GM23338 (cell line): ENCODE data around the gene RNU1-1. TPM values are rescaled to one million over a fixed set of nuclear protein-coding genes. Genes with fewer than 3 reads are reported as not detected.
A peak's percentile ranks its signal among the peaks of the same experiment; 100 is the strongest.
"Not testable (repeated sequence)": the region's sequence is repeated elsewhere in the genome, so short reads cannot be mapped to it uniquely, and the experiment has no call there.

ENCODE experiments used
- ATAC-seq: fragments of 200-7000 bp; cut with Tn5 transposase; 3 replicates; pipeline ENCODE4 v1.9.1; 2020
- DNase-seq: peaks from one replicate; pipeline ENCODE4 v3.0.0-alpha.2; 2015; ENCODE audit warnings: low spot score
- H2AFZ ChIP-seq: fragments of 200-600 bp; sonication (generic); 2 replicates; pipeline ENCODE4 v1.8.0; 2016; ENCODE audit warnings: antibody characterized with exemption, mild to moderate bottlenecking, moderate library complexity
- H3F3A ChIP-seq: fragments of 200-600 bp; sonication (generic); replicated peaks from 2 replicates; pipeline ENCODE4 v1.8.0; 2017; ENCODE audit warnings: antibody characterized with exemption, mixed run types, low read depth
- H3K27ac ChIP-seq: fragments of 200-600 bp; sonication (generic); 2 replicates; pipeline ENCODE4 v1.6.1; 2016; ENCODE audit warnings: low read depth
- H3K27me3 ChIP-seq: fragments of 200-600 bp; sonication (generic); 2 replicates; pipeline ENCODE4 v1.8.0; 2016; ENCODE audit warnings: mild to moderate bottlenecking, mixed run types, moderate library complexity; ENCODE audit not compliant: insufficient read depth
- H3K36me3 ChIP-seq: fragments of 200-600 bp; sonication (generic); 2 replicates; pipeline ENCODE4 v1.8.0; 2016; ENCODE audit warnings: mild to moderate bottlenecking; ENCODE audit not compliant: insufficient read depth
- H3K4me1 ChIP-seq: fragments of 200-600 bp; sonication (generic); 2 replicates; pipeline ENCODE4 v1.8.0; 2016; ENCODE audit warnings: mild to moderate bottlenecking, moderate library complexity; ENCODE audit not compliant: insufficient read depth
- H3K4me2 ChIP-seq: fragments of 200-600 bp; sonication (generic); 2 replicates; pipeline ENCODE4 v1.7.1; 2017; ENCODE audit warnings: mixed run types
- H3K4me3 ChIP-seq: fragments of 200-600 bp; sonication (generic); 2 replicates; pipeline ENCODE4 v1.6.1; 2016; ENCODE audit warnings: mixed run types
- H3K79me2 ChIP-seq: fragments of 200-600 bp; sonication (generic); replicated peaks from 2 replicates; pipeline ENCODE4 v1.8.0; 2017; ENCODE audit warnings: mild to moderate bottlenecking; ENCODE audit not compliant: insufficient read depth
- H3K9me2 ChIP-seq: fragments of 200-600 bp; sonication (generic); 2 replicates; pipeline ENCODE4 v1.8.0; 2017; ENCODE audit not compliant: insufficient read depth
- H4K20me1 ChIP-seq: fragments of 200-600 bp; sonication (generic); replicated peaks from 2 replicates; pipeline ENCODE4 v1.8.0; 2017; ENCODE audit warnings: mild to moderate bottlenecking; ENCODE audit not compliant: insufficient read depth
- H3K27ac Mint-ChIP-seq: 2 replicates; pipeline ENCODE4 v1.8.0; 2020; ENCODE audit warnings: inconsistent platforms, mild to moderate bottlenecking, moderate library complexity, mixed read lengths
- H3K27me3 Mint-ChIP-seq: 3 replicates; pipeline ENCODE4 v1.8.0; 2022; ENCODE audit warnings: low read depth, mild to moderate bottlenecking, moderate library complexity, mixed read lengths, inconsistent platforms; ENCODE audit not compliant: insufficient read depth, poor library complexity
- H3K36me3 Mint-ChIP-seq: 3 replicates; pipeline ENCODE4 v1.8.0; 2021; ENCODE audit warnings: low read depth, mild to moderate bottlenecking, inconsistent platforms, moderate library complexity, mixed read lengths
- H3K4me1 Mint-ChIP-seq: 3 replicates; pipeline ENCODE4 v1.8.0; 2020; ENCODE audit warnings: mild to moderate bottlenecking, inconsistent platforms, mixed read lengths
- H3K4me3 Mint-ChIP-seq: 3 replicates; pipeline ENCODE4 v1.8.0; 2021; ENCODE audit warnings: moderate library complexity, mild to moderate bottlenecking, inconsistent platforms, mixed read lengths
- H3K9me3 Mint-ChIP-seq: 3 replicates; pipeline ENCODE4 v1.8.0; 2020; ENCODE audit warnings: moderate library complexity, mild to moderate bottlenecking, inconsistent platforms, mixed read lengths
- polyA plus RNA-seq: library from polyadenylated mRNA; unstranded; fragments of >200 nt; fragmentation: Nextera tagmentation; extraction: Ambion mirVana; gene quantifications from 2 replicates; pipeline ENCODE4 v1.2.1, GENCODE V29; 2016
- total RNA-seq: library from RNA; depleted of rRNA; stranded (reverse); fragments of >200 nt; shearing (Covaris generic); gene quantifications from 2 replicates; pipeline ENCODE4 v1.2.3, GENCODE V29; 2014

Gene RNU1-1
- total and polyA plus RNA-seq, 2 experiments from 2014 or later, result not detected

DNA sequence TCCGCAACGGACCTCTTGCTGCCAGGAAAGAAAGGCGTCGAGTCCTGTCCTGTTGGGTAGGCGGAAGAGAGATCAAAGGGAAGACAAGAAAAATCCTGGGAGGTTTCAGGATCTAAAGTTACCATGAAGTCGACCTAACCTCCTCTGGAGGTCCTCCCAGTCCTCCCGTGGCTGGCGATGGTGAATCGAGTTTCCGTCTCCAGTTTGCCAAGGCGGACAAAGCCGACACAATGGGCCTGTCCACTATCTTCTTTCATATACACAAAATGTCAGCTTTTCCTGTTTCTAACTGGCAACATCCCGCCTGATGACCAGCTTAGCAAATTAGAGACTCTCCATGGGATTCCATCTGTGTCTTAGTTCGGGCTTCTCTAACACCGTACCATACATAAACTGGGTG lies 22.7 kb upstream of the RNU1-1 start:
- not testable (repeated sequence) for H2AFZ ChIP-seq, ATAC-seq, H3K27ac ChIP-seq, H3K27ac Mint-ChIP-seq, H3K9me2 ChIP-seq, H3K36me3 Mint-ChIP-seq, H3F3A ChIP-seq, H4K20me1 ChIP-seq, H3K36me3 ChIP-seq, DNase-seq, H3K9me3 Mint-ChIP-seq, H3K4me1 ChIP-seq, H3K79me2 ChIP-seq
- peak overlapping the region; percentile 87; the same call in 1 of the 2 replicates for H3K4me3 ChIP-seq
- Mint-ChIP-seq H3K4me3 (peak overlapping the region; percentile 87), H3K4me1 (peaks cover 25% of the 10 kb centered on the region), H3K27me3 (peaks cover 38% of the 10 kb centered on the region)
- peaks cover 33% of the 10 kb centered on the region for H3K27me3 ChIP-seq
- peak overlapping the region; percentile 92; the same call in 1 of the 2 replicates for H3K4me2 ChIP-seq

DNA sequence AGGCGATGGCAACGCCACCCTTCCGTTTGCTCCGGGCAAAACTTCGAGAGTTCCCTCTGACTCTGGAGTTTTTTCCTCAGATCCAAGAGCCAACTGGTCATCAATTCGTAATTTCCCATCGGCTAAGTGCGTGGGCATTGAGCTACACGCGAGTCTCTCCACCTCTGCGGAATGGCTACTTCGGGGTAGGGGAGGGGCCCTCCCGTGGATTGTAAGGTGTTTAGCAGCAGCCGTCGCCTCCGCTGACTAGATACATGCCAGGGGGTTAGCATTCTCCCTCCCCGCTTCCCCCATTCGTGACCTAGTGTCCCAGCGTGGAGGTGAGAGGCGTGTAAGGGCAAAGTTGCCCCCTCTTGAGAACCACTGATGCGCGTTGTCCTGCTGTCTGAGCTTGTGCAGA lies 21.8 kb upstream of the RNU1-1 start:
- H3K36me3 Mint-ChIP-seq, H3K9me3 Mint-ChIP-seq, H4K20me1 ChIP-seq, H2AFZ ChIP-seq, H3K36me3 ChIP-seq, H3F3A ChIP-seq, H3K27ac ChIP-seq, DNase-seq, H3K4me1 ChIP-seq, H3K79me2 ChIP-seq, H3K9me2 ChIP-seq, H3K27ac Mint-ChIP-seq: not testable (repeated sequence)
- H3K27me3 ChIP-seq, result peaks cover 39% of the 10 kb centered on the region
- ATAC-seq, result peak; percentile 4
- H3K4me3 Mint-ChIP-seq, result peak overlapping the region; percentile 87
- peak overlapping the region; percentile 92 for H3K4me2 ChIP-seq
- peaks cover 42% of the 10 kb centered on the region for H3K27me3 Mint-ChIP-seq
- H3K4me1 Mint-ChIP-seq, result peaks cover 28% of the 10 kb centered on the region
- peak overlapping the region; percentile 87 for H3K4me3 ChIP-seq

DNA sequence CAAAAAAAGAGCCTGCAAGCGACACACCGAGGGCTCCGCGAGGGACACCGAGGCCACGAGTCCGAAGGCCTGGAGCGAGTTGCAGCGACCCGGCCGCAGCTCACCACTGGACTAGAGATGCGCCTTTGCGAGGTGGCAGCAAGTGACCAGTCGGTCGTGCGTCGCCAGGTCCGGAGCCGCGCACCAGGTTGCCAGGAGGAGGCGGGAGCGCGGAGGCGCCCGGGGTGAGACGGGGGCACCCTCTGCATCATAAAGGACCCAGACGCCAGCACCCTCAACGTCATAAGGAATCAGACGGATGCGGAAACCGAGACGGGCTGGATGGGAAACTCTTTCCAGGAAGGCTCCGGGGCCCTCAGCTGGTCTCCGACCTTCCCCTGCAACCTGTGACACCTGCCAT lies 21.4 kb upstream of the RNU1-1 start:
- peak overlapping the region; percentile 87 for H3K4me3 ChIP-seq
- H3K27ac ChIP-seq, H3K79me2 ChIP-seq, H3K36me3 Mint-ChIP-seq, H3K36me3 ChIP-seq, H3K27ac Mint-ChIP-seq, H4K20me1 ChIP-seq, H3F3A ChIP-seq, H3K9me3 Mint-ChIP-seq, H3K9me2 ChIP-seq, H3K4me1 ChIP-seq: not testable (repeated sequence)
- H2AFZ ChIP-seq, result peak overlapping the region; percentile 69; the same call in 1 of the 2 replicates
- DNase-seq (peak; percentile 58), ATAC-seq (peak; percentile 19)
- H3K27me3 ChIP-seq, result peaks cover 39% of the 10 kb centered on the region
- peak overlapping the region; percentile 87 for H3K4me3 Mint-ChIP-seq
- peaks cover 42% of the 10 kb centered on the region for H3K27me3 Mint-ChIP-seq
- H3K4me2 ChIP-seq, result peak overlapping the region; percentile 92
- H3K4me1 Mint-ChIP-seq, result peaks cover 28% of the 10 kb centered on the region

DNA sequence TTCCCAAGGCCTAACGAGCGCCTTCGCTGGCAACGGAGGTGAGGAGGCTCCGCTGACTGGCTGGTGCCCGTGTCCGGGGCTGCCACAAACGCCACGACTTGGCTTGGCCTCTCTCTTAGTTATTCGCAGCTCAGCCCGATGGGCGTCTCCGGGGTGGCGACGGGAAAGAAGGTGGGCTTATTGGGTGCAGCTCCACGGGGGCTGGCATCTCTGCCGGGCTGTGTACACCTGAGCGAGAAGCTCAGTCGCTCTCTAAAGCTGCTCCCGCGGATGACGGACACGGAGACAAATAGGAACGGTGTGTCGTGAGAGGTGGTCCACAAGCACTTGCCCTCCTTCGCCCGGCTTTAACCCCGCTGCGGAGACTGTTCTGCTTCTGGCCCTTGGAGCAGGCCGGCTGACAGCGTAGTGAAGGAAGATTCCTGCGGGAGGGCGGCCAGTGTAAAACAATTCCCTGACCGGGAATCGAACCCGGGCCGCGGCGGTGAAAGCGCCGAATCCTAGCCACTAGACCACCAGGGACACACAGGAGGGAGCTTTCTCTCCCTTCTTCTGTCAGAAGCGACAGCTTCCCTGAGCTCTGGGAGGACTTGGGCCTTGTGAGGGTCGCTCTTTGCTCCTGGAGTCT lies 20.9 kb upstream of the RNU1-1 start:
- H2AFZ ChIP-seq, H3K27ac ChIP-seq: not testable (repeated sequence)

More for the DNA sequence above, 20.9 kb upstream of the RNU1-1 start:
- not testable (repeated sequence) for H3K36me3 Mint-ChIP-seq, H3K79me2 ChIP-seq, H3K27ac Mint-ChIP-seq, H3K9me2 ChIP-seq, H3F3A ChIP-seq, H3K36me3 ChIP-seq, H3K9me3 Mint-ChIP-seq, H4K20me1 ChIP-seq, H3K4me1 ChIP-seq
- peaks cover 26% of the 10 kb centered on the region for H3K4me1 Mint-ChIP-seq
- DNase-seq (peak; percentile 69), ATAC-seq (peak; percentile 90)
- H3K4me2 ChIP-seq, result peak overlapping the region; percentile 92
- peaks cover 42% of the 10 kb centered on the region for H3K27me3 Mint-ChIP-seq
- H3K4me3 Mint-ChIP-seq, result peak overlapping the region; percentile 87
- H3K4me3 ChIP-seq, result peak overlapping the region; percentile 87
- peaks cover 39% of the 10 kb centered on the region for H3K27me3 ChIP-seq
